Mesenteric fat pad (tissue), 1 donor: ENCODE data around the gene HHIPL2. TPM values are rescaled to one million over a fixed set of nuclear protein-coding genes. Genes with fewer than 3 reads are reported as not detected.

Experiments used
- DNase-seq: peaks from one replicate; pipeline ENCODE4 v3.0.0-alpha.2; 2020; ENCODE audit warnings: low spot score
- long read RNA-seq: library from polyadenylated mRNA; unstranded; transcript quantifications from one replicate; pipeline ENCODE4 v2.0.0, GENCODE V29; 2020
- total RNA-seq: library from RNA; stranded (reverse); fragmentation: NEBNext Ultra II Directional; extraction: Animal tissue kit (Norgen Biotek cat#: 25700); gene quantifications from one replicate; pipeline ENCODE4 v1.2.1, GENCODE V29; 2021
- donor health status: DM: yes; HTN: yes; CAD: no.

Gene HHIPL2
- total RNA-seq = not detected
- long read RNA-seq = 0 reads

DNA sequence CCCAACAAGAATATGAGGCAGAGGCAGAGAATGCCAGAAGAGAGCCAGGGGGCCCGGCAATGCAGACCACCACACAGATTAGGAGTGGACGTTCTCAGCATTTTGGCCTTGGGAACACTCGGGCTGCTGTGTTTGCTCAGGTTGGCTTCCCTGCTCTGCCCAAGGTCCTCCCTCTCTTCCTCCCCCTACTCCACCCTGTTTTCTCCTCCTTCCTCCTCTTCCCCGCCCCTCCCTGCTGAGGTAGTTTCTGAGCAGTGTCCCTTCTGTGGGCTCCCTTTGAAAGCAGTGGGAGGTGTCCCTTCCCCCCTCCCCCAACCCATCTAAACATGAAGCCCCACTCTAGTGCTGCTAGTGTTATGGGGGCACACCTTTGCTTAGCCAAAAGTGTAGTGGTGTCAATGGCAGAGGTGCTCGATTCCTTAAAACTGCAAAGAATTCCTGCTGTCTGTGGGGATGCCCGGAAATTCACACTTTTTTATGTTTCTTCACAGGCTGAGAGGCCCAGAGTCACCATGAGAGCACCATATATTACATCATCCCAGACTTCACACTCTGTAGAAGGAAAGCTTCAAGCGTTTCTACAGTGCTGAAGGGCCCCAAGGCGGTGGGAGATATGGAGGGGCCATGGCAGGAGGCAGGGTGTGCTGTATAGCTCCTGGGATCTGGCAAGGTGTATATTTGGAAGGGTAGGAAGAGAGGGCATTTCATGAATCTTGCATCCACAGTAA lies at the start of gene HHIPL2:
Gene HHIPL2 (minus strand): TSS at position 161 of the 728 bp plus-strand sequence. CDS start 60 bp downstream, at position 101.
- no peak for DNase-seq

DNA sequence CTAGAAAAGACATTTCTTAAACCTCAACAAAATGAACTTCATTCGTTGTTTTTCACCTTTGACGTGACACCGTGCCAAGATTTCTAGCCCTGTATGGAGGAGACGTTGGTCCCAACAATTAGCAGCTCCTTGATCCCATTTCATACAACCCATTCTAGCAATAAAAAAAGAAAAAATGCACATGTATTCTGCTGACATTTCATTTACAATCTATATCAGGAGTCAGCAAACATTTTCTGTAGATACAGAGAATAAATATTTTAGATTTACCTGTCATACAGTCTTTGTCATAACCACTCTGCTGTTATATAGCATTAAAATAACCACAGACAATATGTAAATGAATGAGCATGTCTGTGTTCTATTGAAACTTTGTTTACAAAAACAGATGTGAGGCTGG lies 48.8 kb upstream of the HHIPL2 start:
- no peak for DNase-seq

DNA sequence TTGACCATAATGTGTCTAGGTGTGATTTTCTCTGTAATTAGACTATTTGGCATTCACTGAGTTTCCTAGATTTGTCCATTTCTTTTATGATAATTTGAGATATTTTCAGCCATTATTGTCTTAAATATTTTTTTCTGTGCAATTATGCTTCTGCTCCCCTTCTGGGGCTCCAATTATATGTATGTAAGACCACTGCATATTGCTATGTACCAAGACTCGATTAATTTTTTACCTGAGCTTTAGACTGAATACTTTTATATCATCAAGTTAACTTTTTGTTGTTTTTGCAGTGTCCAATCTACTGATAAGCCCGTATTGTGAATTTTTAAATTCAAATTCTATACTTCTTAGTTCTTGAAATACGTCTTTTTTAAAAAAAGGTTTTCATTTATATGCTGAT lies 46.9 kb upstream of the HHIPL2 start:
- no peak for DNase-seq

DNA sequence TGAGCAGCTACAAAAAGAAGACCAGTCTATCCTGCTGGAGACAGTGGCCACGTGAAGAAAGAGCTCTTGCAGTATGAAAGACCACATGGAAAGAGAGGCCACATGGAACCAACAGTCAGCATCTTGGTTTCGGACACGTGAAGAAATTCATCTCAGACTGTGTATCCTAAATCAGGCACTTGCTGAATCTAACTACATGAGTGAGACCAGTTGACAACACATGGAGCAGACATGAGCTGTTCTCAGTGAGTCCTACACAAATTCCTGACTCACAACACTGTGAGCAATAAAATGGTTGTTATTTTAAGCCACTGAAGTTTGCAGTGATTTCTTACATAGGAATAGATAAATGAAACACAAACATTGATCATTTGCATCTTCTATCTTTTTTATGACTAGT lies 44.3 kb upstream of the HHIPL2 start:
- no peak for DNase-seq

DNA sequence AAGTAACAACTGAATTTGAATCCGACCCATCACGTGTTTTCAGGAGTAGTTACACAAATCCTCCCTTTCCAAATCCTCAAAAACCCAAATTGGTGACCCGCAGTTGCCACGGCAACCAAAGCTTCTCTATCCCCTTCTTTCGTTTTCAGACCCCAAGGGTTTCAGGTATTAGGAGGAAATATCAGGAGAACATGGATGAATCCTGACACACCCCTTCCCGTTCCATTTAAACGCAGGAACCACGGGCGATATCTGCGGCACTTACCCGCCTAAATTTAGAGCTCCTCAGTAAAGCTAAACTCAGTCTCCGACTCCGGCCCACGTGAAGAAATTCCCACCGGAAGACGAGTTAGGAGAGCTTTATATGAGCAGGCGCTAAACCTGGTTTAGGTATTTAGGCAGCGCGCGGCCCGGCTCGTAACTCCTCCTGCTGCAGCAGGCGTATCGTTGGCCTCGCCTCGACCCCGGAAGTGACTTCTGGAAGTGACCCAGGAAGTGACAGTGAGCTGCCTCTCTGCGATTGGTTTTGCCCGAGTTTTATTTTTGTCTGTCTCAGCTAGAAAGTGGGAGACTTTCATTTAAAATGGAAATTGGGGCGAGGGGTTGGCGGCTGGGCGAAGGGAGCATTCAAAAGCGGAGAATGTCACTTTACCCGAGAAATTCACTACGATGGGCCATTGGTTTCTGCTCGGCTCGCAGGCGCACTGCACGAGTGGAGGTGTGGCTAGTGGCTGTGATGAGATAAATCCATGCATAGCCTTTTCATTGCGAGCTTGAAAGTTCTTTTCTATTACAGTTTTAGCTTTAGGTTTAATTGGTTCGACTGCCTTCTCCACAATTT lies 41.8 kb upstream of the HHIPL2 start, which contains the start of gene TAF1A:
Gene TAF1A (minus strand): TSS at position 472 of the 841 bp plus-strand sequence.
- DNase-seq = peak; percentile 93

DNA sequence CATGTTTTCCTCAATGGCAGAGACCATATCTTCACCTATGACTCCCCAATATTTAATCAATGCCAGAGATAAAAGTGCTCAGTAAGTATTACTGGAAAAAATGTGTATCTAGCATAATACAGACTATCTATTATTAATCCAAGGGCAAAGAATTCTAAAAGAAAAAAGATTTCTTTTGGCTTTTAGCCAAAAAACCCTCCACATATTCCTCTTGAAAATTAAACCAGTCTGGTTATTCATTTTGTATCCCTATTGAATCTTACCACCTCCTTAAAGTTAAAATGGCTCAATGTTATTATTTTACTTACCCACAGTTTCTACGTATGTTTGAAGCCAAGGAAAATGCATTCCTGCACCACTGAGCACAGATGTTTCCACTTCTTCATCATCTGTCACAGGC lies 40.2 kb upstream of the HHIPL2 start:
- DNase-seq = no peak

DNA sequence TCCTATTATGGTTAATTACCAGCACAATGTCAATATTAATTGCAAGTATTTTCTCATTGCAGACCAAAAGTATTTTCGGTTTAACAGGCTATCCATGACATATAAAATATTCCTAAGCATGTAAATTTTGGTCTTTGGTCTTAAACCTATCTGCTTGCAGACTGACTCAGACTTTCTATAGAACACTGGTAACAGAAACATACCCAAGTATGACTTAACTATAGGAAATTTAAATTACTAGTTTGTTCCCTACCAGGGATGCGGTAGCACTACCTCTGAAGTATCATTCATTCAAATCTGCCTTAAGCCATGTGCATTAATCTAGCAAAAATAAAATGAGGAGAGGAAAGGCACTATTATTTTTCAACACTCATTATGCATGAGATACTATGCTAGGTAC lies 38.9 kb upstream of the HHIPL2 start:
- no peak for DNase-seq

DNA sequence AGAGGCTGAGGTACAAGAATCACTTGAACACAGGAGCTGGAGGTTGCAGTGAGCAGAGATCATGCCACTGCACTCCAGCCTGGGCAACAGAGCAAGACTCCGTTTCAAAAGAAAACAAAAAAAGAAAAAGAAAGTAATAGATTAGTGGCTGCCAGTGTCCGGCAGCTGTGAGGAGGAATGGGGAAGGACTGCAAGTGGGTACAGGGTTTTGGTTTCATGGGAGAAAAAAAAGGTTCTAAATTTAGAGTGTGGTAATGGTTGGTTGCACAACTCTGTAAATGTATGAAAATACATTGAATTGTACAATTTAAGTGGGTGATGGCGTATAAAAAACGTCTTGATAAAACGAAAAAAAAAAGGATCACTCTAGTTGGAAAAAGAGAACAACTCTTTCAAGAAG lies 35.2 kb upstream of the HHIPL2 start:
- no peak for DNase-seq

DNA sequence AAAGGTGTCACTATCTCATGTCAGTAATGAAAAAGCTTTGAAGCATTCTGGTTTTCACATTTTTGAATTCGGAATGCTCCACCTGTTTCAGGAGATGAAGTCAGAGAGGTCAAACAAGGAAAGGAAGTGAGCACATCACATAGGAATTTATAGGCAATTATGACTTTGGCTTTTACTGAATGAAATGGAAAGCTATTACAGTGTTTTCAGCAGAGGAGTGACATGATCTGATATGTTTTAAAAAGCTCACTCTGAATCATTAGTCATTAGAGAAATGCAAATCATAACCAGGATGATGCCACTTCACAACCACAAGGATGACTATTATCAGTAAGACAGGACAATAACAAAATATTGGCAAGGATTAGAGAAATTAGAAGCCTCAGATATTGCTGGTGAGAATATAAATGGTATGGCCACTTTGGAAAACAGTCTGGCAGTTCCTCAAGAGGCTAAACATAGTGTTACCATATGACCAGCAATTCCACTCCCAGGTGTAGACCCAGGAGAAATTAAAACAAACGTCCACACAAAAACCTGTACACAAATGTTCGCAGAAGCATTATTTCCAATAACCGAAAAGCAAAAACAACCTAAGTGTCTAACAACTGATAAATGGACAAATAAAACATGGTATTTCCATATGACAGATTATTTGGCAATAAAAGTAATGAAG lies 34.3 kb upstream of the HHIPL2 start:
- DNase-seq = no peak

DNA sequence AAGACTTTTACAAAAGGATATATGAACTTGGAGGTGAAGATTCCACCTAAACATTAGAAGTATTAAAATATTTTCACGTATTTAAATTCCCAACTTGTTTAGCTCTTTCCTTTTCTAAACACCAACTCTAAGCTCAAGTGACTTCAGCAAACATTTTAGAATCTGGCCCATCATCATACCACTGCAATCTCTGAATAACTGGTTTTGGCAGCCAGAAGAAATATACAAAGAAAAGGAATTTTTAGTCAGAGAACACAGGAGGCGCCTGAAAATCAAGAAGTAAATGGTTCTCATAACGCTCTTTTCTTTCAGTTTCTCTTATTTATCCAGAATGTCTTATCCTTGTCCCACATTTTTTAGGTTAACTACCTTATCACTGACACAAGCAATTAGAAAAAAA lies 31.4 kb upstream of the HHIPL2 start:
- DNase-seq = no peak

DNA sequence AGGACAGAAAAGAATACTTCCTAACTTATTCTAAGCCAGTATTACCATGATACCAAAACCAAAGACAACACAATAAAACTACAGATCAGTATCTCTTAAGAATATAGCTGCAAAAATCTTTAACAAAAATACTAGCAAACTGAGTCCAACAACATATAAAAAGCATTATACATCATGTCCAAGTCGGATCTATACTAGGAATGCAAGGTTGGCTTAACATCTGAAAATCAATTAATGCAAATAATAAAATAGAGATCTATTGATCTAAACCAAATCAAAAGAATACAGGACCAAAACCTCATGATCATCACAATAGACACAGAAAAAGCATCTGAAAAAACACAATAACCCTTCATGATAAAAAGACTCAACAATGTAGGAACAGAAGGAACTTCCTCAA lies 22.9 kb upstream of the HHIPL2 start:
- no peak for DNase-seq

DNA sequence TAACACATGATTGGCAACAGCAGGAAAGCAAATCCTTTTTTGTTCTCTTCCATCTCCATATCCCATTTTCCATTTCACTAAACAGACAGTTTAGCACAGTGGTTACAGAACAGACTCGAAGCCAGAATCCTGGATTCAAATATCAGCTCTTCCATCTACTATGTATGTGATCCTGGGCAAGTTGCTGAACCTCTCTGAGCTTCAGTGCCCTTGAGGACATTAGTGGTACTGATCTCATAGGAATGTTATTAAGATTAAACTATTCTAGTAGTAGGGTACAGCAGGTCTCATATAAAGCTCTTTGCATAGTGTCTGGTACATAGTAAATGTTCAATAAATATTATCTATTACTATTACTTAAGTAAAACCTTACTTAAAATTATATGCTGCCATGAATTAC lies 13.8 kb upstream of the HHIPL2 start:
- no peak for DNase-seq

DNA sequence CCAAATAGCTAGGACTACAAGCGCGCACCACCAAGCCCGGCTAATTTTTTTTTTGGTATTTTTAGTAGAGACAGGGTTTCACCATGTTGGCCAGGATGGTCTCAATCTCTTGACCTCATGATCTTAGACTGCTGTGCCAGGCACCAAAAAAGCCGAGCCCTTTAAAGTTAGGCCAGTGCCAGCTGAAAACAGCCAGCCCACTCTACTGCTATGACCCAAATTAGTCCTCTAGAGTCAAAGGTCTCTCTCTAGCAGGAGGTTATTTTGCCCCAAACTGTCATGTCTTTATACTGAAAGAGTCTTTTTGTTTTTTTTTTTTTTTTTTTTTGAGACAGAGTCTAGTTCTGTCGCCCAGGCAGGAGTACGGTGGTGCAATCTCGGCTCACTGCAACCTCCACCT lies 9.7 kb upstream of the HHIPL2 start:
- DNase-seq = no peak

DNA sequence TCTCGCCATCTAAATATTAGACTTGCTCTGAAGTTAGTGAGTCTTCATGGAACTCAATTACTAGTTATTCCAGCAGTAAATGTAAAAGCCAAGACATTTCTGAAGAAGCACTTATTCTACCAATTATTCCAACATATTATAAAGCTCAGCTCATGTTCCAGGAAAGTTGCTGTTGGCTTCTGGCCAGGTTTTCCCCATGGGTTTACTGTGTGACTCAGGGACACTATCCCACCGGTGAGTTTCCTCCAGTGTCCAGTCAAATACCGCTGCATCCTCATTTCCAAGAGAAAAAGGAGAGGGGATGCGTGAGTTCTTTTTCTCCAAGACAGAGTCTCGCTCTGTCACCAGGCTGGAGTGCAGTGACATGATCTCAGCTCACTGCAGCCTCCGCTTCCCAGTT lies 9.2 kb upstream of the HHIPL2 start:
- DNase-seq = no peak

DNA sequence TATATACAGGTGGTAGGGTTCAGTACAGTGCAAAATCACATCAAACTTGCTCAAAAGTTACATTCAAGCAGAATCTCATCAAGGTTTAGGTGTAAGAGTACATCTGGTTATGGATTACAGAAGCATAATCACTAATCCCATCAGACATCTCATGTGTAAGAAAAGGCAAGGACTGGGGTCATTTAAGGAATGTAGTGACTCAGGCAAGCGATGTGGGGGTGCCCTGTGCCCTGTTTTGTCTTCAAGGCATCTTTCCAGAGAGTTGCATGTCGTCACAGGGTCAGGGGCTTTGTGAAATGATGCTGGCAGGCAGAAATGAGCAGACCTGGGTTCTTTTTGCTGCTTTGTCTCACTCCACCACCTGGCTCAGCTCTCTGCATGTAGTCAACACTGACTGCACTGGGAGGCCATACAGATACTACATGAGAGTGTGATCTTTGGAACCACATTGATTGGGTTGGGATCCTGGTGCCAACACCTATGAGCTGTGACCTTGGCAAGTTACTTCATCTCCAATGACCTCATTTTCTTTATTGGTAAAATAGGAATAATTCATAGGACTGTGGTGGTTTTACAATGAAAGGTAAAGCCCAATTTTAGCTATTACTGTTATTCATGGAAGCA lies 8.2 kb upstream of the HHIPL2 start:
- no peak for DNase-seq

DNA sequence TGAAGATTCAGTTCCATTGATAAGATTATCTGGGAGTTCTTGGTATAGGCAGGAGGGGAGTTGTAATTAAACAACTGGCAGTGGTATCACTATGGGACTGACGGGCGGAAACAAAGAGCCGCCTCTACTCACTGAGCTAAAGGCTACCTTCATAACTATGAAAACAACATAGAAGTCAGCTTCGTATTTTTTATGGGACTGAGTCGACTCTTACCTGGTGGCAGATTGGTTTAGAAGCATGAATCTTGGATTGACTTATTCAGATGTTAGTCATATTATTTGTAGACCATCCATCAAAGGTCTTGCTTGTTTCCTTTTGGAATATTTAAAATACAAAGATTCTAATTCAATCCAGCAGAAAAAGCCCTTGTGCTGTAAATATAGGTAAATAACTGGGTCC lies 6.3 kb upstream of the HHIPL2 start:
- DNase-seq = no peak

DNA sequence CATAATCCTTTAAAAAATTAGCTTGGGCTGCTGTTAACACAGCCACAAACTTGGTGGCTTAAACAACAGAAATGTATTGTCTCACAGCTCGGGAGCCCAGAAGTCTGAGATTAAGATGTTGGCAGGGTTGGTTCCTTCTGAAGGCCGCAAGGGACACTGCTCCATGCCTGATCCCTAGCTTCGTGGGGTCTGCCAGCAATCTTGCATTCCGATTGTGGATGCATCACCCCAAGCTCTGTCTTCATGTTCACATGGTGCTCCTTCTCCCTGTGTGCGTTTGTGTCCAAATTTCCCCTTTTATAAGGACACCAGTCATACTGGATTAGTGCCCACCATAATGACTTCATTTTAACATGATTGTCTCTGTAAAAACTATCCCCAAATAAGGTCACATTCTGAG lies 5.0 kb upstream of the HHIPL2 start:
- no peak for DNase-seq

DNA sequence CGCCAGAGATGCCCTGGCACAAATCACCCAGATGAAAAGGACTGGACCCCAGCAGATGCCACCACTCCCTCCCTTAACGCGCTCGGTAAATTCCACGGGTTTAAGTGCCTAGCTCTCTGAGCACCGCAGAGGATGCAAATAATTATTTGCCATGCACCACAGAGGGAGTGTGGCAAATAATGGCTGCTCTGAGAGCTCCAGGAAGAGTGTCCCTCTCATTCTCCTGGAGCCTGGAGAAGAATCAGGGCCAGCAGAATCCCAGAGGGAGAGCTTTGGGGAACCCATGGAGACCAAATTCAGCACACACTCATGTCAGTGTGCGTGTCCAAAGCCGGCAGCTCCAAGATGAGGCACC lies 667 bp downstream of the HHIPL2 start:
- DNase-seq = no peak

DNA sequence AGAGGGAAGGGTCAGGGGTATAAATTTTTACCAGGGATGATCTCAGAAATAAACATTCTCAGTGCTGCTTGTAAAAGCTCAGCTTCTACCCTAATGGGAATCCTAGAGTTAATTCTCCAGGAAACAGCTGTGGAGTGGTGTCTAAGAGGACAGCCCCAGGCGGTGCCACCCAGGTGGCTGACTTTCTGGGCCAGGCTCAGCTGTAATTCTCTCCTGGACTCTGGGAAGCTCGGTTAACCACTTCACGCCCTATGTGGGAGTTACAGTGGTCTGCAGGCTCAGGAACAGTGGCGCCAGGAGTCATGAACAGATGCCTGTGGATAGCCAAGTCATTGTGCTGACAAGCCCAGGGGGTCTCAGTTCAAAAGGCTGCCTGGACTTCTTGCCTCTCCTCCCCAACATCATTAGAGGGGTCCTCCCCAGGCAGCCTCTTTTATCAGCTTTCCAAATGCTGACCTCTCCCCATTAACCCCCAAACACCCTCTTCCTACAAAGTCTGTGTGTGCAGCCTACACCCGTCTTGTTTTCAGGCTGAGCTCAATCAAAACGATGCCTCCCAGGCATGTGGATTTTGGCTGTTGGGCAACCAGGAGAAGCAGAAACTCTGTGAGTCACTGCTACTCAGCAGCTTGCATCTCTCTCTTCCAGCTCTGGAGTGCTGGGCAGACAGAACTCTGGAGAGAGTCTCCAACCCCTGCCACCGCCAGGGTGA lies 1.2 kb downstream of the HHIPL2 start:
- no peak for DNase-seq

DNA sequence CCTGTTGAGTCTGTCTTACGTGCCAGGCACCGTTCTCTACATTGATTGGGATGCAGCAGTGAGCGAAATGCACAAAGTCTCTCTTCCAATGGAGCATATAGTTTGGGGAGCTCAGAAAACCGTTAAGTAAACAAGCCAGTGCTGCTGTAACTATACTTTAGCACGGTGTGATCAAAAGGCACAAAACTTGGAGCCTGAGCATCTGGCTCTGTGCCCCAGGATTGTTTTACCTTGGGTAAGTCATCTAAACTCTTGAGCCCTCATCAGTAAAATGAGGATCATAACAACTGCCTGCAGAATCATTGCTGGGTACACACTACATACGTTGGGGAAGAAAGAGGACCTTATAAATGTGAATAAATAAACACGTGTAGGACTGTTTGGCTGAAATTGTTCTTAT lies 1.8 kb downstream of the HHIPL2 start:
- no peak for DNase-seq

DNA sequence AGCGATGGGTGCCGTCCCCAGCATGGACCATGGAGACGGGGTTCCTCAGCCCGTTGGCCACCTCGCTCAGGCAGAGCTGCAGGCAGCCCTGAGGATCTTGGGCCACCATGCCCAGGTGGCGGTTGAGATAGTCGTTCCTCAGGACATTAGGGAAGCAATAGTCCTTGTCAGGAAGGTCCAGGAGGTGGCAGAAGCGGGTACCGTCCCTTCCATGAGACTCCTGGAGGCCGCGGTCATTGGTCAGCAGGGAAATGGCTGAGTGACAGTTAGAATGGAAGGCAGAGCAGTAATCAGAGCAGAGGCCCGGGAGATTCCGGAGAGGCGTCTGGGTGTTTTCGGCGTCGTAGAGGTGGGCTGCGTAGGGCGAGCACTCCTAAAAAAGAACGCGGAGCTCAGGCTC lies 4.1 kb downstream of the HHIPL2 start:
- no peak for DNase-seq
